HepG2 (cell line): Measurements from ENCODE around the gene CAPZB. TPM values are rescaled to one million over a fixed set of nuclear protein-coding genes. Genes with fewer than 3 reads are reported as not detected.

ENCODE experiments used
- ATAC-seq: fragments of 200-7000 bp; cut with Tn5 transposase; 3 replicates; pipeline ENCODE4 v1.9.1; 2020; ENCODE audit warnings: mild to moderate bottlenecking, moderate library complexity
- BruUV-seq: library from RNA; stranded (reverse); fragments of 400-500 nt; replicated peaks from 2 replicates; lab custom pipeline; 2021; lab: Mats Ljungman, UMichigan
- CTCF ChIA-PET: fragments of 300-600 bp; formaldehyde crosslinking; extraction: SDS; loops from one replicate; lab custom pipeline; 2021; ENCODE audit warnings: low total read pairs, inconsistent platforms, low intra/inter-chr PET ratio; lab: Yijun Ruan, JAX
- POLR2A ChIA-PET: fragments of 350-600 bp; sonication (Branson Sonifier 250); formaldehyde crosslinking; loops from one replicate; lab custom pipeline; 2020; ENCODE audit warnings: antibody characterized with exemption, inconsistent platforms; lab: Yijun Ruan, JAX
- DNase-seq: peaks from one replicate; pipeline ENCODE4 v3.0.0-alpha.2; 2015; ENCODE audit warnings: low spot score
- FAIRE-seq: peaks from 3 replicates; lab custom pipeline; 2011; peaks lifted over from hg19 to GRCh38; lab: Jason Lieb, UNC
- H2AFZ ChIP-seq: one replicate; pipeline ENCODE4 v1.6.1; 2011; ENCODE audit warnings: low read length, inconsistent platforms
- H3K27ac ChIP-seq: fragments of 300-600 bp; 3 replicates; pipeline ENCODE4 v1.8.0; 2011; ENCODE audit warnings: mixed run types, mild to moderate bottlenecking, mixed read lengths, low read length, inconsistent platforms; ENCODE audit not compliant: insufficient read depth; ENCODE audit errors: extremely low read length
- H3K27me3 ChIP-seq, 2 experiments: fragments of 200-600 bp in 1 of 2; 2 replicates in 1 of 2; 3 replicates in 1 of 2; pipeline versions ENCODE4 v1.6.0 to v1.8.0; 2011; ENCODE audit warnings: low read length in 2 of 2, mild to moderate bottlenecking in 2 of 2, moderate library complexity in 2 of 2, inconsistent platforms in 1 of 2; ENCODE audit not compliant: insufficient read depth in 2 of 2, control insufficient read depth in 1 of 2
- H3K36me3 ChIP-seq, 2 experiments: fragments of 200-600 bp in 1 of 2; replicated peaks in 1 of 2; 2 replicates in 1 of 2; 3 replicates in 1 of 2; pipeline versions ENCODE4 v1.5.1 to v1.8.0; 2011; ENCODE audit warnings: low read length in 2 of 2, inconsistent platforms in 1 of 2; ENCODE audit not compliant: insufficient read depth in 2 of 2, control insufficient read depth in 1 of 2
- H3K4me1 ChIP-seq: 2 replicates; pipeline ENCODE4 v1.5.1; 2012; ENCODE audit warnings: low read length, inconsistent platforms; ENCODE audit not compliant: insufficient read depth
- H3K4me2 ChIP-seq: 2 replicates; pipeline ENCODE4 v1.6.0; 2011; ENCODE audit warnings: low read depth, low read length, inconsistent platforms
- H3K4me3 ChIP-seq, 3 experiments: fragments of 200-600 bp in 1 of 3; sonication (generic), shearing (Covaris generic) in 1 of 3; replicated peaks in 1 of 3; 2 replicates each; pipeline ENCODE4 v1.5.1; 2011 to 2016; ENCODE audit warnings: low read length in 3 of 3, inconsistent platforms in 2 of 3, low read depth in 2 of 3, mild to moderate bottlenecking in 2 of 3, control low read depth in 1 of 3, mixed read lengths in 1 of 3; ENCODE audit not compliant: insufficient read depth in 1 of 3
- H3K79me2 ChIP-seq: one replicate; pipeline ENCODE4 v1.6.1; 2011; ENCODE audit warnings: low read length, inconsistent platforms; ENCODE audit not compliant: insufficient read depth
- H3K9ac ChIP-seq: 2 replicates; pipeline ENCODE4 v1.6.0; 2011; ENCODE audit warnings: mild to moderate bottlenecking, low read depth, low read length, inconsistent platforms; ENCODE audit not compliant: insufficient read depth
- H3K9me3 ChIP-seq: 2 replicates; pipeline ENCODE4 v1.5.1; 2012; ENCODE audit warnings: mild to moderate bottlenecking, low read length
- H4K20me1 ChIP-seq: 2 replicates; pipeline ENCODE4 v1.6.0; 2011; ENCODE audit warnings: inconsistent platforms, mild to moderate bottlenecking, low read length, moderate library complexity; ENCODE audit not compliant: insufficient read depth
- CREM ChIP-seq, 2 experiments: sonication (generic) in 1 of 2; formaldehyde crosslinking in 1 of 2; IDR thresholded peaks; 2 replicates each; pipeline versions ENCODE4 v1.4.0 to v1.6.1; 2016 to 2020; ENCODE audit warnings: antibody characterized with exemption in 1 of 2, mild to moderate bottlenecking in 1 of 2, missing genetic modification reagents in 1 of 2
- MED1 ChIP-seq: sonication (generic); formaldehyde crosslinking; IDR thresholded peaks from 2 replicates; pipeline ENCODE4 v1.4.0; 2020; ENCODE audit warnings: missing genetic modification reagents
- PRDM10 ChIP-seq: sonication (generic); formaldehyde crosslinking; IDR thresholded peaks from 2 replicates; pipeline ENCODE4 v1.4.0; 2020; ENCODE audit warnings: low read depth, missing genetic modification reagents
- RERE ChIP-seq: IDR thresholded peaks from 2 replicates; pipeline ENCODE4 v1.6.1; 2016; ENCODE audit warnings: low read depth, missing genetic modification reagents, missing compliant biosample characterization
- RFX3 ChIP-seq: IDR thresholded peaks from 2 replicates; pipeline ENCODE4 v1.6.1; 2016; ENCODE audit warnings: missing biosample characterization, missing genetic modification reagents
- TFDP1 ChIP-seq: IDR thresholded peaks from 2 replicates; pipeline ENCODE4 v1.6.1; 2016; ENCODE audit warnings: missing compliant biosample characterization, missing genetic modification reagents, borderline replicate concordance
- ZNF629 ChIP-seq: sonication (generic); formaldehyde crosslinking; conservative IDR thresholded peaks from 2 replicates; pipeline ENCODE4 v1.5.0; 2020; ENCODE audit warnings: missing genetic modification reagents
- ZNF703 ChIP-seq: sonication (generic); formaldehyde crosslinking; IDR thresholded peaks from 2 replicates; pipeline ENCODE4 v1.5.1; 2020; ENCODE audit warnings: missing genetic modification reagents, mild to moderate bottlenecking, moderate library complexity, borderline replicate concordance
- WGBS: methylation state at CpG from one replicate; pipeline ENCODE4 v1.1.6; 2017; ENCODE audit warnings: low lambda C conversion rate; 5-methylcytosine and 5-hydroxymethylcytosine counted together
- in situ Hi-C: cut with HindIII; loops from 2 replicates; pipeline ENCODE4 v1.10.0; 2017; ENCODE audit warnings: low pct_unique_long_range_greater_than_20kb; ENCODE audit not compliant: extremely low pct_ligation_motif_present
- intact Hi-C: fragments of 100-400 bp; cut with micrococcal nuclease; formaldehyde crosslinking; loops from one replicate; pipeline ENCODE4 v1.10.0; 2022; ENCODE audit not compliant: unreplicated experiment
- polyA plus RNA-seq, 8 experiments: library from polyadenylated mRNA; depleted of rRNA in 3 of 8; stranded (reverse) in 7 of 8; unstranded in 1 of 8; fragments of >200 nt; fragmentation: Illumina TruSeq in 4 of 8; extraction: Trizol in 4 of 8; gene quantifications; 2 replicates each; pipeline versions ENCODE4 v1.2.1 to v1.2.3, GENCODE V29; 2011 to 2016; ENCODE audit warnings: low read depth in 4 of 8, missing spikeins in 1 of 8, mixed read lengths in 1 of 8; ENCODE audit not compliant: insufficient read depth in 1 of 8
- total RNA-seq, 5 experiments: library from RNA; depleted of rRNA; stranded (reverse); fragments of >200 nt; fragmentation: Illumina TruSeq; extraction: Trizol; gene quantifications; 2 replicates each; pipeline ENCODE4 v1.2.3, GENCODE V29; 2016; ENCODE audit warnings: low read depth in 1 of 5

CAPZB gene
- total and polyA plus RNA-seq, 2 of the 13 experiments (the other 11 are each of a cell fraction or from before 2014, with no cell fraction given), result 58.9 to 76.9 TPM

- peak overlapping the region; percentile 84 to 100 (median 99) for H3K4me3 ChIP-seq
- FAIRE-seq, result no peak
- BruUV-seq, result no TSS peak
Observed at GRCh38 chr1:19483261-19483660, 2.1 kb downstream of the CAPZB start.

GRCh38 chr1:19481826-19482398, 3.4 kb downstream of the CAPZB start:
- Histone ChIP-seq H3K36me3 (peaks cover 7 to 28% of the 10 kb centered on the region in 2 experiments; a peak in 4 of 5 replicates), H3K79me2 (peaks cover 81% of the 10 kb centered on the region), H3K4me3 (no peak overlapping the region), H4K20me1 (peaks cover 63% of the 10 kb centered on the region), H3K4me1 (peaks cover 50% of the 10 kb centered on the region), H3K27ac (no peak overlapping the region), H3K27me3 (no peaks in the 10 kb centered on the region; a peak in 1 of 5 replicates), H3K4me2 (peak overlapping the region; percentile 89; the same call in 1 of the 2 replicates), H2AFZ (no peak overlapping the region), H3K9ac (no peak overlapping the region), H3K9me3 (no peaks in the 10 kb centered on the region)
- DNase-seq (no peak), FAIRE-seq (no peak), ATAC-seq (no peak)
- ChIA-PET POLR2A (interaction anchor here (0.8 kb wide), 1 partner anchor 13 kb away, joined by 3 read pairs; no protein-coding TSS in a partner anchor), CTCF (no interaction called here)
- intact Hi-C loops, result no loop called here
- in situ Hi-C loops, result loop anchor here (5.0 kb wide), 1 partner anchor 165 kb away; no protein-coding TSS in a partner anchor
- no TSS peak for BruUV-seq
- 91% methylated on average over 4 of the region's 4 CpGs for WGBS
- TF ChIP-seq RERE (CRISPR knock-in tag) (no peak), PRDM10 (CRISPR knock-in tag) (no peak), TFDP1 (CRISPR knock-in tag) (no peak)

More at GRCh38 chr1:19483261-19483660, 2.1 kb downstream of the CAPZB start:
- in situ Hi-C loops (loop anchor here (5.0 kb wide), 1 partner anchor 164 kb away; no protein-coding TSS in a partner anchor), intact Hi-C loops (no loop called here)
- Histone ChIP-seq H3K4me1 (peaks cover 63% of the 10 kb centered on the region), H3K9ac (peak overlapping the region; percentile 98; the same call in 1 of the 2 replicates), H3K27ac (no peak overlapping the region), H3K4me2 (peak overlapping the region; percentile 89), H2AFZ (no peak overlapping the region), H4K20me1 (peaks cover 49% of the 10 kb centered on the region), H3K27me3 (no peaks in the 10 kb centered on the region; a peak in 1 of 5 replicates), H3K9me3 (no peaks in the 10 kb centered on the region), H3K79me2 (peaks cover 68% of the 10 kb centered on the region), H3K36me3 (peaks cover 4 to 25% of the 10 kb centered on the region in 2 experiments; a peak in 4 of 5 replicates)
- ATAC-seq, result no peak
- 67% methylated on average over 3 of the region's 3 CpGs for WGBS
- no peak for DNase-seq
- POLR2A ChIA-PET, result interaction anchor here (1.1 kb wide), 1 partner anchor 11 kb away, joined by 3 read pairs; no protein-coding TSS in a partner anchor
- TF ChIP-seq MED1 (CRISPR knock-in tag) (no peak), ZNF703 (CRISPR knock-in tag) (no peak), ZNF629 (peak; percentile 82), RFX3 (no peak), CREM (IDR thresholded peaks at IDR 0.05) (no peak), CREM (CRISPR knock-in tag; IDR thresholded peaks at IDR 0.05) (no peak)
- CTCF ChIA-PET, result no interaction called here
